Thyroid gland (tissue), 4 donors: Measurements from ENCODE around the gene ZNF318.

Experiments
- CTCF ChIP-seq, 6 experiments: fragments of 200-600 bp in 3 of 6; fragments of 450-650 bp in 3 of 6; sonication (generic) in 3 of 6; IDR thresholded peaks; one replicate each; pipeline ENCODE4 v1.5.1; 2016 to 2019; ENCODE audit warnings: antibody characterized with exemption in 6 of 6, mild to moderate bottlenecking in 2 of 6, inconsistent platforms in 1 of 6, moderate library complexity in 1 of 6
- POLR2A ChIP-seq, 2 donors: fragments of 450-650 bp; IDR thresholded peaks; one replicate each; pipeline ENCODE4 v1.6.1; 2017; ENCODE audit warnings: antibody characterized with exemption in 2 of 2, mild to moderate bottlenecking in 2 of 2, moderate library complexity in 1 of 2

DNA sequence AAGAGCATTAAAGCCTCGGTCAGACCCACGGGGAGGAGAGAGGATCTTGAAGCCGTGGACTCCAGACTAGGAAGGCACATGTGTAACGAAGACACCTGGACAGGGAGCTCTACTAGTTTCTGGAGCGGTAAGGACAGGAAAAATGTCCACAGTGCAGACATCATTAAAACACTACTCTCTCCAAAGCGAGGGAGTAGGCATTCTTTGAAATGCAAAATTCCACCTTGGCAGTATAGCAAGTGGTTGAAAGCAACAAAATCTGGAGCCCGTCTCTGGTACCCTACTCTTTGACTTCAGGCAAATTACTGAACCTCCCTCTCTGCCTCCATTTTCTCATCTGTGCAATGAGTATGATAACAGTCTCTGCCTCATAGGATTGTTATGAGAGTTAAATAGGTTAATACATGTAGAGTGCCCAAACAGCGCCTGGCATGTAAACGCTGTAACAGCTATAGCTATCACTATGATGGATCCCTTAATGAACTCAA is 60.4 kb downstream of the ZNF318 start:
- TF ChIP-seq CTCF (IDR thresholded peaks at IDR 0.05) (no peak), POLR2A (IDR thresholded peaks at IDR 0.05) (no peak)
